Measurements from ENCODE around the gene ATP6V0A1.

DNA sequence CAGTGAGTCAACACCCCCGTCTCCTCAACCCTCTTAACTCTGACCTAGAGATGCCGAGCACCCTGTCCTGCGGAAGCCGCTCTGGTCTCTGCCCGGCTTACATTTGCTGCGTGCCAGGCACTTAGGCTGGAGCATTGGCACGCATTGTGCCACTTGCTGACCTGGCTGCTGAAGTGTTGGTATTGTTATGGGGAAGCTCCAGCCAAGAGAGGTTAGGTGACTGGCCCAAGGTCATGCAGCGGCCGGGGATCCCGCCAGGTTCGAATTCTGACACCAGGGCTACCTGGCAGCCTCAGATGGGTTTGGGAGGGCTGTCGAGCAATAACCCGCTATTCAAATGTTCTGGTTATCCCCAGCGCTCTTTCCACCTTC, 89.0 kb downstream of the ATP6V0A1 start:
- TF ChIP-seq, protein P1, sequence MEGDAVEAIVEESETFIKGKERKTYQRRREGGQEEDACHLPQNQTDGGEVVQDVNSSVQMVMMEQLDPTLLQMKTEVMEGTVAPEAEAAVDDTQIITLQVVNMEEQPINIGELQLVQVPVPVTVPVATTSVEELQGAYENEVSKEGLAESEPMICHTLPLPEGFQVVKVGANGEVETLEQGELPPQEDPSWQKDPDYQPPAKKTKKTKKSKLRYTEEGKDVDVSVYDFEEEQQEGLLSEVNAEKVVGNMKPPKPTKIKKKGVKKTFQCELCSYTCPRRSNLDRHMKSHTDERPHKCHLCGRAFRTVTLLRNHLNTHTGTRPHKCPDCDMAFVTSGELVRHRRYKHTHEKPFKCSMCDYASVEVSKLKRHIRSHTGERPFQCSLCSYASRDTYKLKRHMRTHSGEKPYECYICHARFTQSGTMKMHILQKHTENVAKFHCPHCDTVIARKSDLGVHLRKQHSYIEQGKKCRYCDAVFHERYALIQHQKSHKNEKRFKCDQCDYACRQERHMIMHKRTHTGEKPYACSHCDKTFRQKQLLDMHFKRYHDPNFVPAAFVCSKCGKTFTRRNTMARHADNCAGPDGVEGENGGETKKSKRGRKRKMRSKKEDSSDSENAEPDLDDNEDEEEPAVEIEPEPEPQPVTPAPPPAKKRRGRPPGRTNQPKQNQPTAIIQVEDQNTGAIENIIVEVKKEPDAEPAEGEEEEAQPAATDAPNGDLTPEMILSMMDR (conservative IDR thresholded peaks at IDR 0.05; ENCODE audit: low read depth in 2 of 2), result no peak
- TF ChIP-seq CREB1 (CRISPR knock-in tag; IDR thresholded peaks at IDR 0.05; ENCODE audit: low read depth), result no peak
- no peak for TF ChIP-seq EZH2phosphoT487 (IDR thresholded peaks at IDR 0.05; ENCODE audit: unreplicated experiment)
- TF ChIP-seq POLR2AphosphoS5 (IDR thresholded peaks at IDR 0.05; ENCODE audit: low read depth), result no peak
- TF ChIP-seq, protein P2, sequence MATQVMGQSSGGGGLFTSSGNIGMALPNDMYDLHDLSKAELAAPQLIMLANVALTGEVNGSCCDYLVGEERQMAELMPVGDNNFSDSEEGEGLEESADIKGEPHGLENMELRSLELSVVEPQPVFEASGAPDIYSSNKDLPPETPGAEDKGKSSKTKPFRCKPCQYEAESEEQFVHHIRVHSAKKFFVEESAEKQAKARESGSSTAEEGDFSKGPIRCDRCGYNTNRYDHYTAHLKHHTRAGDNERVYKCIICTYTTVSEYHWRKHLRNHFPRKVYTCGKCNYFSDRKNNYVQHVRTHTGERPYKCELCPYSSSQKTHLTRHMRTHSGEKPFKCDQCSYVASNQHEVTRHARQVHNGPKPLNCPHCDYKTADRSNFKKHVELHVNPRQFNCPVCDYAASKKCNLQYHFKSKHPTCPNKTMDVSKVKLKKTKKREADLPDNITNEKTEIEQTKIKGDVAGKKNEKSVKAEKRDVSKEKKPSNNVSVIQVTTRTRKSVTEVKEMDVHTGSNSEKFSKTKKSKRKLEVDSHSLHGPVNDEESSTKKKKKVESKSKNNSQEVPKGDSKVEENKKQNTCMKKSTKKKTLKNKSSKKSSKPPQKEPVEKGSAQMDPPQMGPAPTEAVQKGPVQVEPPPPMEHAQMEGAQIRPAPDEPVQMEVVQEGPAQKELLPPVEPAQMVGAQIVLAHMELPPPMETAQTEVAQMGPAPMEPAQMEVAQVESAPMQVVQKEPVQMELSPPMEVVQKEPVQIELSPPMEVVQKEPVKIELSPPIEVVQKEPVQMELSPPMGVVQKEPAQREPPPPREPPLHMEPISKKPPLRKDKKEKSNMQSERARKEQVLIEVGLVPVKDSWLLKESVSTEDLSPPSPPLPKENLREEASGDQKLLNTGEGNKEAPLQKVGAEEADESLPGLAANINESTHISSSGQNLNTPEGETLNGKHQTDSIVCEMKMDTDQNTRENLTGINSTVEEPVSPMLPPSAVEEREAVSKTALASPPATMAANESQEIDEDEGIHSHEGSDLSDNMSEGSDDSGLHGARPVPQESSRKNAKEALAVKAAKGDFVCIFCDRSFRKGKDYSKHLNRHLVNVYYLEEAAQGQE (IDR thresholded peaks at IDR 0.05; ENCODE audit: unreplicated experiment), result no peak
- TF ChIP-seq EZH2 (IDR thresholded peaks at IDR 0.05; ENCODE audit: low read depth, unreplicated experiment), result no peak
- TF ChIP-seq, protein P3, sequence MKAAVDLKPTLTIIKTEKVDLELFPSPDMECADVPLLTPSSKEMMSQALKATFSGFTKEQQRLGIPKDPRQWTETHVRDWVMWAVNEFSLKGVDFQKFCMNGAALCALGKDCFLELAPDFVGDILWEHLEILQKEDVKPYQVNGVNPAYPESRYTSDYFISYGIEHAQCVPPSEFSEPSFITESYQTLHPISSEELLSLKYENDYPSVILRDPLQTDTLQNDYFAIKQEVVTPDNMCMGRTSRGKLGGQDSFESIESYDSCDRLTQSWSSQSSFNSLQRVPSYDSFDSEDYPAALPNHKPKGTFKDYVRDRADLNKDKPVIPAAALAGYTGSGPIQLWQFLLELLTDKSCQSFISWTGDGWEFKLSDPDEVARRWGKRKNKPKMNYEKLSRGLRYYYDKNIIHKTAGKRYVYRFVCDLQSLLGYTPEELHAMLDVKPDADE (IDR thresholded peaks at IDR 0.05), result no peak

Measured in GM23338 (cell line).